K562 (cell line): ENCODE results near the gene CYFIP2. TPM values are rescaled to one million over a fixed set of nuclear protein-coding genes. Genes with fewer than 3 reads are reported as not detected.

ENCODE experiments used
- ATF1 ChIP-seq, 2 experiments: fragments of 450-650 bp in 1 of 2; IDR thresholded peaks; 2 replicates each; pipeline ENCODE4 v1.6.1; 2016; ENCODE audit warnings: missing compliant biosample characterization in 1 of 2, missing genetic modification characterization in 1 of 2
- DNMT1 ChIP-seq: fragments of 450-650 bp; IDR thresholded peaks from 2 replicates; pipeline ENCODE4 v1.6.1; 2016; ENCODE audit warnings: antibody characterized with exemption, mild to moderate bottlenecking
- JUND ChIP-seq, 2 experiments: IDR thresholded peaks; 2 replicates in 1 of 2; 3 replicates in 1 of 2; pipeline ENCODE4 v1.6.1; 2011; ENCODE audit warnings: borderline replicate concordance in 2 of 2, low read depth in 2 of 2, low read length in 2 of 2, improper control_type of control experiment in 1 of 2, missing biosample characterization in 1 of 2, missing genetic modification characterization in 1 of 2, missing genetic modification reagents in 1 of 2
- KLF10 ChIP-seq: fragments of 250-450 bp; sonication (Bioruptor Pico); IDR thresholded peaks from 2 replicates; pipeline ENCODE4 v1.6.1; 2021; ENCODE audit warnings: matching md5 sums
- NR2C2 ChIP-seq, 2 experiments: fragments of 200-800 bp in 1 of 2; sonication (Bioruptor generic) in 1 of 2; sonication (generic) in 1 of 2; formaldehyde crosslinking in 1 of 2; IDR thresholded peaks; 2 replicates each; pipeline versions ENCODE4 v1.6.1 to v1.8.0; 2016 to 2022; ENCODE audit warnings: mild to moderate bottlenecking in 1 of 2, missing compliant biosample characterization in 1 of 2, missing genetic modification characterization in 1 of 2, missing genetic modification reagents in 1 of 2
- SMARCE1 ChIP-seq: fragments of 450-650 bp; IDR thresholded peaks from 2 replicates; pipeline ENCODE4 v1.7.1; 2016; ENCODE audit warnings: mild to moderate bottlenecking
- SRF ChIP-seq, 2 experiments: fragments of 250-450, 450-650 bp in 1 of 2; sonication (Bioruptor Pico) in 1 of 2; sonication (generic) in 1 of 2; formaldehyde crosslinking; IDR thresholded peaks; 2 replicates each; pipeline versions ENCODE4 v1.5.0 to v1.5.1; 2020 to 2022; ENCODE audit warnings: mild to moderate bottlenecking in 1 of 2, missing genetic modification reagents in 1 of 2
- TRIM28 ChIP-seq: fragments of 450-650 bp; IDR thresholded peaks from 2 replicates; pipeline ENCODE4 v1.6.1; 2017
- ZKSCAN8 ChIP-seq: fragments of 200-800 bp; sonication (Bioruptor generic); IDR thresholded peaks from 2 replicates; pipeline ENCODE4 v1.6.1; 2016; ENCODE audit warnings: missing genetic modification characterization, missing compliant biosample characterization
- ZNF431 ChIP-seq: sonication (generic); formaldehyde crosslinking; IDR thresholded peaks from 2 replicates; pipeline ENCODE4 v1.8.0; 2022; ENCODE audit warnings: mild to moderate bottlenecking, missing genetic modification reagents
- ZNF511 ChIP-seq: sonication (generic); formaldehyde crosslinking; IDR thresholded peaks from 2 replicates; pipeline ENCODE4 v1.8.0; 2022; ENCODE audit warnings: mild to moderate bottlenecking, missing genetic modification reagents
- polyA plus RNA-seq, 8 experiments: library from polyadenylated mRNA; depleted of rRNA in 4 of 8; stranded (reverse) in 5 of 8; unstranded in 3 of 8; fragments of >200 nt; fragmentation: Nextera tagmentation in 2 of 8; fragmentation: Illumina TruSeq in 1 of 8; extraction: Ambion mirVana in 2 of 8; extraction: Trizol in 1 of 8; gene quantifications; 2 replicates each; pipeline versions ENCODE4 v1.2.1 to v1.2.3, GENCODE V29; 2011 to 2014; ENCODE audit warnings: inconsistent platforms in 1 of 8, missing spikeins in 1 of 8
- total RNA-seq, 7 experiments: library from RNA; depleted of rRNA in 6 of 7; stranded (reverse); fragments of >200 nt in 6 of 7; fragmentation: Illumina TruSeq in 2 of 7; extraction: Trizol in 2 of 7; gene quantifications; 2 replicates each; pipeline versions ENCODE4 v1.2.1 to v1.2.3, GENCODE V29; 2011 to 2021; ENCODE audit warnings: low replicate concordance in 1 of 7
- TF ChIP-seq, protein P1 (sequence below): fragments of 450-650 bp; IDR thresholded peaks from 2 replicates; pipeline ENCODE4 v1.6.1; 2016; ENCODE audit warnings: mild to moderate bottlenecking, moderate library complexity

The CYFIP2 gene
- total and polyA plus RNA-seq, 9 of the 15 experiments (the other 6 are each of a cell fraction or from before 2014, with no cell fraction given) = 0.76 to 2.9 (median 1.4) TPM; not detected in 1

DNA sequence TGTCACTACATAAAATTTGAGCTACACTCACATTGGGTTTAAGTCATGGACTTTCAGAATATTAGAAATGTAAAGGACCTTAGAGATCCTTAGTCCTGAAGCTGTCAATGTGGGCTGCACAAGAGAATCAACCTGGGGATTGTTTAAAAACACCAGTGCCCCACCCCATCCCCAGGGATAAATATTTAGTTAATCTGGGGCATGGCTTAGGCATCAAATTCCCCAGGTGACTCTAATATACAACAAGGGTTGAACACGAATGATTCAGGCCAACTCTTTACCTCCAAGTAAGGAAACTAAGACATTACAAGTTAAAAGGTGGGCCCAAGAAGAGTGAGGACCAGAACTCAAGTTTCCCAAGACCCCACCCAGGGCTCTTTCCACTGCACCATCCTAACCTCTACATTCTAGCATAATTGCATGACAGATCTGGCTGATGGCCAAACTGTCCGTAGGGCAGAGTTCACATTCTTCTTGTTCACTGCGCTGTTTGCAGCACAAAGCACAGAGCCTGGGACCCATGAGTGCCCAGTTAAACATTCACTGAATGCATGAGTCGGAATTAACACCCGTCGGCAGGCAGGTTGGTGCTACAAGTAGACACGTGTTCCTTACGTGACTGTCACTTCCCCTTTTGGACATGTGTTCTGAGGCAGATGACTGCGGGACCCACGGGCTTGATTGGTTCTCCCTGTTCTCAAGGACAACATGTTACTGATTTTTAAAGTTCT lies 25.2 kb downstream of the CYFIP2 start (continued):
- TF ChIP-seq, protein P1, sequence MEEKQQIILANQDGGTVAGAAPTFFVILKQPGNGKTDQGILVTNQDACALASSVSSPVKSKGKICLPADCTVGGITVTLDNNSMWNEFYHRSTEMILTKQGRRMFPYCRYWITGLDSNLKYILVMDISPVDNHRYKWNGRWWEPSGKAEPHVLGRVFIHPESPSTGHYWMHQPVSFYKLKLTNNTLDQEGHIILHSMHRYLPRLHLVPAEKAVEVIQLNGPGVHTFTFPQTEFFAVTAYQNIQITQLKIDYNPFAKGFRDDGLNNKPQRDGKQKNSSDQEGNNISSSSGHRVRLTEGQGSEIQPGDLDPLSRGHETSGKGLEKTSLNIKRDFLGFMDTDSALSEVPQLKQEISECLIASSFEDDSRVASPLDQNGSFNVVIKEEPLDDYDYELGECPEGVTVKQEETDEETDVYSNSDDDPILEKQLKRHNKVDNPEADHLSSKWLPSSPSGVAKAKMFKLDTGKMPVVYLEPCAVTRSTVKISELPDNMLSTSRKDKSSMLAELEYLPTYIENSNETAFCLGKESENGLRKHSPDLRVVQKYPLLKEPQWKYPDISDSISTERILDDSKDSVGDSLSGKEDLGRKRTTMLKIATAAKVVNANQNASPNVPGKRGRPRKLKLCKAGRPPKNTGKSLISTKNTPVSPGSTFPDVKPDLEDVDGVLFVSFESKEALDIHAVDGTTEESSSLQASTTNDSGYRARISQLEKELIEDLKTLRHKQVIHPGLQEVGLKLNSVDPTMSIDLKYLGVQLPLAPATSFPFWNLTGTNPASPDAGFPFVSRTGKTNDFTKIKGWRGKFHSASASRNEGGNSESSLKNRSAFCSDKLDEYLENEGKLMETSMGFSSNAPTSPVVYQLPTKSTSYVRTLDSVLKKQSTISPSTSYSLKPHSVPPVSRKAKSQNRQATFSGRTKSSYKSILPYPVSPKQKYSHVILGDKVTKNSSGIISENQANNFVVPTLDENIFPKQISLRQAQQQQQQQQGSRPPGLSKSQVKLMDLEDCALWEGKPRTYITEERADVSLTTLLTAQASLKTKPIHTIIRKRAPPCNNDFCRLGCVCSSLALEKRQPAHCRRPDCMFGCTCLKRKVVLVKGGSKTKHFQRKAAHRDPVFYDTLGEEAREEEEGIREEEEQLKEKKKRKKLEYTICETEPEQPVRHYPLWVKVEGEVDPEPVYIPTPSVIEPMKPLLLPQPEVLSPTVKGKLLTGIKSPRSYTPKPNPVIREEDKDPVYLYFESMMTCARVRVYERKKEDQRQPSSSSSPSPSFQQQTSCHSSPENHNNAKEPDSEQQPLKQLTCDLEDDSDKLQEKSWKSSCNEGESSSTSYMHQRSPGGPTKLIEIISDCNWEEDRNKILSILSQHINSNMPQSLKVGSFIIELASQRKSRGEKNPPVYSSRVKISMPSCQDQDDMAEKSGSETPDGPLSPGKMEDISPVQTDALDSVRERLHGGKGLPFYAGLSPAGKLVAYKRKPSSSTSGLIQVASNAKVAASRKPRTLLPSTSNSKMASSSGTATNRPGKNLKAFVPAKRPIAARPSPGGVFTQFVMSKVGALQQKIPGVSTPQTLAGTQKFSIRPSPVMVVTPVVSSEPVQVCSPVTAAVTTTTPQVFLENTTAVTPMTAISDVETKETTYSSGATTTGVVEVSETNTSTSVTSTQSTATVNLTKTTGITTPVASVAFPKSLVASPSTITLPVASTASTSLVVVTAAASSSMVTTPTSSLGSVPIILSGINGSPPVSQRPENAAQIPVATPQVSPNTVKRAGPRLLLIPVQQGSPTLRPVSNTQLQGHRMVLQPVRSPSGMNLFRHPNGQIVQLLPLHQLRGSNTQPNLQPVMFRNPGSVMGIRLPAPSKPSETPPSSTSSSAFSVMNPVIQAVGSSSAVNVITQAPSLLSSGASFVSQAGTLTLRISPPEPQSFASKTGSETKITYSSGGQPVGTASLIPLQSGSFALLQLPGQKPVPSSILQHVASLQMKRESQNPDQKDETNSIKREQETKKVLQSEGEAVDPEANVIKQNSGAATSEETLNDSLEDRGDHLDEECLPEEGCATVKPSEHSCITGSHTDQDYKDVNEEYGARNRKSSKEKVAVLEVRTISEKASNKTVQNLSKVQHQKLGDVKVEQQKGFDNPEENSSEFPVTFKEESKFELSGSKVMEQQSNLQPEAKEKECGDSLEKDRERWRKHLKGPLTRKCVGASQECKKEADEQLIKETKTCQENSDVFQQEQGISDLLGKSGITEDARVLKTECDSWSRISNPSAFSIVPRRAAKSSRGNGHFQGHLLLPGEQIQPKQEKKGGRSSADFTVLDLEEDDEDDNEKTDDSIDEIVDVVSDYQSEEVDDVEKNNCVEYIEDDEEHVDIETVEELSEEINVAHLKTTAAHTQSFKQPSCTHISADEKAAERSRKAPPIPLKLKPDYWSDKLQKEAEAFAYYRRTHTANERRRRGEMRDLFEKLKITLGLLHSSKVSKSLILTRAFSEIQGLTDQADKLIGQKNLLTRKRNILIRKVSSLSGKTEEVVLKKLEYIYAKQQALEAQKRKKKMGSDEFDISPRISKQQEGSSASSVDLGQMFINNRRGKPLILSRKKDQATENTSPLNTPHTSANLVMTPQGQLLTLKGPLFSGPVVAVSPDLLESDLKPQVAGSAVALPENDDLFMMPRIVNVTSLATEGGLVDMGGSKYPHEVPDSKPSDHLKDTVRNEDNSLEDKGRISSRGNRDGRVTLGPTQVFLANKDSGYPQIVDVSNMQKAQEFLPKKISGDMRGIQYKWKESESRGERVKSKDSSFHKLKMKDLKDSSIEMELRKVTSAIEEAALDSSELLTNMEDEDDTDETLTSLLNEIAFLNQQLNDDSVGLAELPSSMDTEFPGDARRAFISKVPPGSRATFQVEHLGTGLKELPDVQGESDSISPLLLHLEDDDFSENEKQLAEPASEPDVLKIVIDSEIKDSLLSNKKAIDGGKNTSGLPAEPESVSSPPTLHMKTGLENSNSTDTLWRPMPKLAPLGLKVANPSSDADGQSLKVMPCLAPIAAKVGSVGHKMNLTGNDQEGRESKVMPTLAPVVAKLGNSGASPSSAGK = peak; percentile 88
- no peak for TF ChIP-seq ZKSCAN8 (CRISPR knock-in tag)
- TF ChIP-seq SMARCE1 = no peak
- peak; percentile 51; the same call in 1 of the 2 replicates for TF ChIP-seq ZNF511 (CRISPR knock-in tag)
- no peak for TF ChIP-seq KLF10 (CRISPR knock-in tag)
- TF ChIP-seq SRF (CRISPR knock-in tag; IDR thresholded peaks at IDR 0.05) = peak in 1 of 2 experiments; percentile 62; a peak in 1 of 4 replicates
- TF ChIP-seq DNMT1 = no peak
- no peak for TF ChIP-seq JUND (IDR thresholded peaks at IDR 0.05; ENCODE audit: borderline replicate concordance, low read depth, low read length)
- 0 out of 3 replicates have a peak, but pooled peaks have one; percentile 18 for TF ChIP-seq JUND (tag; IDR thresholded peaks at IDR 0.05; ENCODE audit: borderline replicate concordance, low read depth, low read length)
- no peak for TF ChIP-seq TRIM28
- no peak for TF ChIP-seq ATF1 (CRISPR knock-in tag; IDR thresholded peaks at IDR 0.05)
- 0 out of 2 replicates have a peak, but pooled peaks have one; percentile 22 for TF ChIP-seq ATF1 (tag; IDR thresholded peaks at IDR 0.05)
- peak; percentile 36; the same call in 1 of the 2 replicates for TF ChIP-seq ZNF431 (CRISPR knock-in tag)
- TF ChIP-seq NR2C2 (CRISPR knock-in tag; IDR thresholded peaks at IDR 0.05) = no peak
- TF ChIP-seq NR2C2 (tag; IDR thresholded peaks at IDR 0.05) = peak; percentile 46; the same call in 1 of the 2 replicates
